ENCODE results near the gene TAMALIN.
A peak's percentile ranks its signal among the peaks of the same experiment; 100 is the strongest.
"Not testable (repeated sequence)": the region's sequence is repeated elsewhere in the genome, so short reads cannot be mapped to it uniquely, and the experiment has no call there.

The TAMALIN gene

DNA sequence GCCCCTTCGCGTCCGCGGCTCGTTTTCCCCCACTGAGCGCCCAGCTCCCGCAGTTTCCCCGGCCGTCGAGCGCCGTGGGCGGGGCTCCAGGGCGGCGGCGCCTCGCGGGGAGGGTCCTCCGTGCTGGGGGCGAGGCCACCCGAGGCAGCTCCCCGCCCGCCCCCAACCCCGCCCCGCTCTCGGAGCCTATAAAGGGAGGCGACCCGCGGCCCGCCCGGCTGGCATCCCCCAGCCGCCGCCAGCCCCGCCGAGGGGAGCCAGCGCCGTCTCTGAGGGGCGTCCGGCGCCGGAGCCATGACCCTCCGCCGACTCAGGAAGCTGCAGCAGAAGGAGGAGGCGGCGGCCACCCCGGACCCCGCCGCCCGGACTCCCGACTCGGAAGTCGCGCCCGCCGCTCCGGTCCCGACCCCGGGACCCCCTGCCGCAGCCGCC, at the start of gene TAMALIN:
Gene TAMALIN (plus strand): TSS at position 221 of the 432 bp plus-strand sequence. CDS start 74 bp downstream, at position 295.
- DNase-seq (ENCODE audit: extremely low read depth in 1 of 2, low read depth in 1 of 2) = peak; percentile 66 to 73

DNA sequence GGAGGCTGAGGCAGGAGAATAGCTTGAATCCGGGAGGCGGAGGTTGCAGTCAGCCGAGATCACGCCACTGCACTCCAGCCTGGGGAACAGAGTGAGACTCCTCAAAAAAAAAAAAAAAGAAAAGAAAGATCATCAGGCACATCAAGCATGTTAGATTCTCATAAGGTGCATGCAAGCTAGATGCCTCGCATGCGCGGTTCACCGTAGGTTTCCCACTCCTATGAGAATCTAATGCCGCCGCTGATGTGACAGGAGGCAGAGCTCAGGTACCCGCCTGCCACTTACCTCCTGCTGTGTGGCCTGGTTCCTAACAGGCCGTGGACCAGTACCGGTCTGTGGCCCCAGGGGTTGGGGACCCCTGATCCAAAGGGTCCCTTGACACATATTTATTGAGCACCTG, 48.2 kb upstream of the TAMALIN start:
- no peak for DNase-seq (ENCODE audit: extremely low read depth in 1 of 2, low read depth in 1 of 2)

DNA sequence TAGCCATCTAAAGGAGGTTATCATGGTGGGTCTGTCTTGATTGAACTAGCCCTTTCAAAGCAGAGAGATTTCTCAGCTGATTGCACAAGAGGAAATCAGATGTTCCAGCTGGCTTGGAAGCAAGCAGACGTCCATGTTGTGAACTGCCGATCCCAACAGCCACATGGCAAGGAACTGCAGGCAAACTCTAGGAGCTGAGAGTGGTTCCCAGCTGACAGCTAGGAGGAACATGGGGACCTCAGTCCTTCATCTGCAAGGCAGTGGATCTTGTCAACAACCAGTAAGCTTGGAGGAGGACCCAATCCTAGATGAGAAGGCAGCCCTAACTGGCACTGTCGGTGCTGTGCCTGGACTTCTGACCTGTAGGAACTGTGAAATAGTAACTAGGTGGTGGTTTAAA, 47.5 kb upstream of the TAMALIN start:
- DNase-seq (ENCODE audit: extremely low read depth in 1 of 2, low read depth in 1 of 2) = no peak

DNA sequence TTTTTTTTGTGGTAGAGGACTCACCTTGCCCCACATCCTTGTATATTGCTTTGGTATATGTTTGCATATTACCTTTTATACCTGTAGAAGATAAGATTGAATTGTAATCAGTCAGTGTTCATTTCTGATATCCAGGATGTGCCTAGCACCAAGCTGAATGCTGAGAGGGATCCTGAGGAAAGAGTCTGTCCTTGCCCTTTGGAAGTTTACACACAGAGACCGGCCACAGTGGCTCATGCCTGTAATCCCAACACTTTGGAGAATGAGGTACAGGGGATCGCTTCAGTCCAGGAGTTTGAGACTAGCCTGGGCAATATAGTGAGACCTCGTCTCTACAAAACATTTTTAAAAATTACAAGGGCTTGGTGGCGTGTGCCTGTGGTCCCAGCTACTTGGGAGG, 46.8 kb upstream of the TAMALIN start:
- DNase-seq (ENCODE audit: extremely low read depth in 1 of 2, low read depth in 1 of 2) = no peak

DNA sequence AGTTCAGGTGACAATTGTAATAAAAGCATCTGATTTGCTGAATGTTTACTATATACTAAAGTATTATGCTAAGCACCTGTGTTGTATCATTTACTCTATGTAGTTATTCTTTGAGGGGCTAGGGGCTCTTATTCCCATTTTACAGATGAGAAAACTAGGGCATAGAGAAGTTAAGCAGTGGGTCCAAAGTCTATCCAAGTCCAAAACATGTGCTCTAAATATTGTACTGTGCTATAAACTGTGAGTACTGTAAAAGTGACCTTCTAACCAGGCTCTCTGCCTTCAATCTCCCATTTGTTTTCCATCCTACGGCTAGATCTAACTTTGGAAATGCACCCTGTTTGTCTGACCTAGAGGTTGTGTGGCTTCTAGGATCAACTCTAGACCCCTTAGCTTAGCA, 46.3 kb upstream of the TAMALIN start:
- no peak for DNase-seq (ENCODE audit: extremely low read depth in 1 of 2, low read depth in 1 of 2)

DNA sequence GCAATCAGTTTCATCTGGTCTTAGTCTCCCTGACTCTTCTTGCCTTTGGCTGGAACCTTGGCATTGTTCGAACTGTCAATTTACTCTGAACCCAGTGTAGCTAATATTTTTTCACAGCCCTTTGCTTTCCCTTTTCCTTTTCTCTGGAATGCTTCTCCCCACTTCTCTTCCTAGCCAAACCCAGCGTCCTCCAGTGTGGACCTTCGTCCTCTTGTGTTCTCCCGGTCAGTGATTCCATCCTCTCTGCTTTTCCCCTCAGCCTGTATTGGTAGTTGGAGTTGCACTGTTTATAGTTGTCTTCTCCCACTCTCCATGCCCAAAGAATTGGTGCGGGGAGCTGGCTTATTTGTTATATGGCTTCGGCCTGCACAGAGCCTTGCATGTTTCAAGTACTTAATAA, 45.9 kb upstream of the TAMALIN start:
- DNase-seq (ENCODE audit: extremely low read depth in 1 of 2, low read depth in 1 of 2) = no peak

DNA sequence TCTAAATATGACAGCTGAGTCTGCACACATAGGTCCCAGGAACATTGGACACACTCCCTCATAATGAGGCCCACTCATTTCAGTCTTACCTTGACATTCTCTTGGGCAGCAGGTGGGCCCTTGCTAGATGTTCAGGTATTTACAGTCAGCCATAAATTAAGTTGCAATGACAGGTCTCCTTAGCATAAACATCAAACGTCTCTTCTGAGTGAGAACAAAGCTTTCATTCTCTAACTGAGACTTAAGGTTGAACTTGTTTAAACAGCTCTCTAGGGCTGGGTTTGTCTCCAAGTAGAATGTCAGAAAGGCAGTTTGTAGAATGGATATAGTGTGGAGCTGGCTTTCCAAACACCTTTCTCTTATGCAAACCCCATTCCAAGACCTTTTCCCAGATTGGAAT, 44.9 kb upstream of the TAMALIN start:
- DNase-seq (ENCODE audit: extremely low read depth in 1 of 2, low read depth in 1 of 2) = no peak

DNA sequence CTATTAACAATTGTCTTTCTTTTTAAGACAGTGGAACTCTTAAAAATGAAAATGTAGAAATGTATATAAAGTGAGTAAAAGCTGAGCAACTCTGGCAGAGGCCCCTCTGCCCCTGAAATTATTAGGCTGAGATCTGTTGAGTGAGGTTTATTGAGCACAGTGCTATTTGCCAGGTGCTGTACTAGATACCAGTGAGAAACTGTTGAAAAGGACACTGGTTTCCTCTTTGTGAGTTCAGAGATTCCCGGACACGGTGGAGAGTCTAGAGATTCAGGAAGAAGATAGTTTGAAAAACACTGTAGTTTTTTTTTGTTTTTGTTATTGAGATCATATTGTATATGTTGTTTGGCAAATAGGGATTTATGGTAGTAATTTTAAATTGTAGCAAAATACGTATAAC, 44.0 kb upstream of the TAMALIN start:
- no peak for DNase-seq (ENCODE audit: extremely low read depth in 1 of 2, low read depth in 1 of 2)

DNA sequence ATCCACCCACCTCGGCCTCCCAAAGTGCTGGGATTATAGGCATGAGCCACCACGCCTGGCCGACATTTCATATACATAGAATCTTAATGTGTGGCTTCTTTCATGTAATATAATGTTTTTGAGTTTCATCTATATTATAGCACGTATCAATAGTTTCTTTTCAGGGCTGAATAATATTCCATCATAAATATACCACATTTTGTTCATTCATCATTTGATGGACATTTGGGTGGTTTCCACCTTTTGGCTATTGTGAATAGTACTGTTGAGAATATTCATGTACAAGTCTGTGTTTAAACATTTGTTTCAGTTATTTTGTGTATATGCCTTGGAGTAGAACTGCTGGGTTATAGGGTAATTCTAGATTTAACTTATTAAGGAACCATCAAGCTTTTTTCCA, 43.3 kb upstream of the TAMALIN start:
- DNase-seq (ENCODE audit: extremely low read depth in 1 of 2, low read depth in 1 of 2) = no peak

DNA sequence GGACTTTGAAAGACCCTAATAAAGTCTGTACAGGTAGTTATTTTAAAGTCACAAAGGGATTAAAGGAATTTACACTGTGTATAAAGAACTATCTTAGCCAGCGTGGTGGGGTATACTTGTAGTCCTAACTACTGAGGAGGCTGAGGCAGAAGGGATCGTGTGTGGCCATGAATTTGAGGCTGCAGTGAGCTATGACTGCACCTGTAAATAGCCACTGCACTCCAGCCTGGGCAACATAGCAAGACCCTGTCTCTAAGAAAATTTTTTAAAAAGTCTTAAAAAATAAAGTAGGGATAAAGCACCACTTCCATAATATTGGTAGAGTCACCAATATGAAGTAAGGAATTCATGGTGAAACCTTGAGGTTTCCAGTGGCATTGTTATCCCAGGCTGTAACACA, 37.1 kb upstream of the TAMALIN start:
- no peak for DNase-seq (ENCODE audit: extremely low read depth in 1 of 2, low read depth in 1 of 2)

DNA sequence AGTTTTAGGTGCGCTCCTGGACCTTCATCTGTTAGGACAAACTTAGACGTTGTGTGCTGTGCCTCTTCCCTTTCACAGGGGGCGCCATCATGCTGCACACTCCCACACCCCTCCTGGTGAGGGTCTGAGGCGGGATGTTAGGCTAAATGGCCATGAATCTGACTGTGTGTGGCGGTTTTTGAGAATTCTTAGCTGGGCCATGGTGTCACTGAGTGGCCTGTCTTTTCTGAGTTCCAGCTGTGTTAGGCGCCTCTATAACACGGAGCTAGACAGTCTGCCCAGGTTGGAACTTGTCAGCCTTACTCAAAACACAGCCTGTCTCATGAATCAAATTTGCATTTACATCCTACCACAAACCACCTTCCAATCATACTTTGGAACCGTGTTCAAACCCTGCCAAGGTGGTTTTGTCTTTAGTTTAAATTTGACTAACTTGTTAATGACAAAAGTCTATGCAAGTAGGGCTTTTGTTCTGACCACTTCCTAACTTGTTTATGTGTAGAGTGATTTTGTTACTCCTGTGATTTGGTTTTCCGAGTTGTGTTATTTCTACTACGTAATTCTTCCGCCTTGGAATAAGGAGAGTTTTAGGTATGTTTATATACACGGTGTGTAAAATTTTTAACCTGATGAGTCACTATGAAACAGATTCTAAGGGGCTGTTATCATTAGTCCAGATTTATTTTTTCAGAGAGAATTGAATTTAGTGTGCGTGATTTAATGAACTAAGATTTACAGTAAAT, 35.7 kb upstream of the TAMALIN start:
- no peak for DNase-seq (ENCODE audit: extremely low read depth in 1 of 2, low read depth in 1 of 2)

DNA sequence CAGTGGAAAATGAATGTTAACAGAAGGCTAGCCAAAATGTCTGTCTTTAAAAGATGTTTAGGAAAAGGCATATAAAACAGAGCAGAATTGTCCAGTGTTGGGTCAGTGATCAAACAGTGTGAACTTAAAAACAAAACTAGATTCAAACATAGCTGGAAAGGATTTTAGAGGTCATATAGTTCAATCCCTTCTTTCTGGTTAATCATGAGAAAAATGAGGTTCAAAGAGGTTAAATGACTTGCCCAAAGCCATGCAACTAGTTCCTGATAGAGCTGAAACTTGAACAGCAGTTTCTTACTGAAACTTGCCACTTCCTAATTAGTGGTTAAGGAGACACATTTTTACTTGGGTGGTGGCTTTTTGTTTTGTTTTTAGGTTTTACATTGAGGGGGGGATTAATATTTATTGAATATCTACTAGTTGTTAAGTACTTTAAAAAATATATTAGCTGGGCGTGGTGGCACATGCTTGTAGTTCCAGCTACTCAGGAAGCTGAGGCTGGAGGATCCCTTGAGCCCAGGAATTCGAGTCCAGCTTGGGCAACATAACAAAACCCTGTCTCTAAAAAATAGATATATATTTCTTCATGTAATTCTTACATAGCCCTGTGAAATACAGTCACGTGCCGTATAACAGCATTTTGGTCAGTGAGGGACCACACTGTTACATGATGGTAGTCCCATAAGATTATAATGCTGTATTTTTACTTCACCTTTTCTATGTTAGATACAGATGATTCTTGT, 34.9 kb upstream of the TAMALIN start:
- DNase-seq (ENCODE audit: extremely low read depth in 1 of 2, low read depth in 1 of 2) = no peak

DNA sequence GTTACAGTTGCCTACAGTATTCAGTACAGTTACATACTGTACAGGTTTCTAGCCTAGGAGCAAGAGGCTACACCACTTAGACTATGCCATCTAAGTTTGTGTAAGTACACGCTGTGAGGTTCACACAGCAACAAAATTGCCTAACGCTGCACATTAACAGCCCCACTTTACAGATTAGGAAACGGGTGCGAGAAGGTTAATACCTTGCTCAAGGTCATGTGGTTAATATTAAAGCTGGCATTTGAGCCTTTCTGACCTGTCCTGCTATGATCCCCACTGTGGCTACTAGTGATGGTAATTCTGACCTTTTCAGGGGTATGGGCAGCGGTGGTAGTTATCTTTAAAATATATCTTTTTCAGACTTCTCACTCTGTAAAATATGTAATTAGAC, 34.3 kb upstream of the TAMALIN start:
- DNase-seq (ENCODE audit: extremely low read depth in 1 of 2, low read depth in 1 of 2) = no peak

DNA sequence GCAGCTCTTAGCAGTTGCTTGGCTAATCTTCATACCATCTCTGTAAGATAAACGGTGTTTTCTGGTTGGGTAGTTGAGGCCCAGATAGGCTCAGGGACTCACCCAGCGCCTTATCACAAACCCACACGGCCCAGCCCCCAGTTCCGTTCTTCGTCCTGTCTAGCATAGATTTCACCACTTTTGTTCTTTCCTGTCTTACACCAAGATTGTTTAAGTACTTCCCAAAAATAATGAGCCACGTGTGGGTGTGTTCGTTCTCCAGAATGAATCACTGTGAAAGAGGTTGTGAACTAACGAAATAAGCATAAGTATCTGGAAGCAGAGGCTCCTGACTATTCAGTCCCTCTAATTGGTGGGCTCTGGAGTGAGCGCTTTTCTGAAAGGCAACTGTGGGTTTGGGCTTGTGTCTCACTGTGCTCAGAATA, 33.9 kb upstream of the TAMALIN start:
- DNase-seq (ENCODE audit: extremely low read depth in 1 of 2, low read depth in 1 of 2) = no peak

DNA sequence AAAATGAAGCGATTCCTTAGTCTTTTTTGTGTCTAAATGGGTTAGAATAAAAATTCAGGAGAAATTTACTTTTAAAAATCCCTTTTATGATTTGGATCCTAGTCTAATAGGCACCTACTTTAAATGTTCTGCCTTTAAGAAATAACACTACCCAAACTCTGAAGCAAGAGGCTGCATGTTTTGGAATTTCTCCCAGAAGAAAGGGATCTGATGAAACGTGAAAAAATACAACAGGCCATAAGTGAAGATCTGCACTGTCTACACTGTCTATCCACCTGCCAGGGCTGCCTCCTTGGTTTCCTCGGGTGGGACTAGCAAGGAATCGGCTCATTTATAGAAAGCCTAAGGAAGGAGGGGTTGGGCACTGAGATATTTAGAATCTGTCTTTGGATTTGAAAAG, 33.2 kb upstream of the TAMALIN start:
- no peak for DNase-seq (ENCODE audit: extremely low read depth in 1 of 2, low read depth in 1 of 2)

DNA sequence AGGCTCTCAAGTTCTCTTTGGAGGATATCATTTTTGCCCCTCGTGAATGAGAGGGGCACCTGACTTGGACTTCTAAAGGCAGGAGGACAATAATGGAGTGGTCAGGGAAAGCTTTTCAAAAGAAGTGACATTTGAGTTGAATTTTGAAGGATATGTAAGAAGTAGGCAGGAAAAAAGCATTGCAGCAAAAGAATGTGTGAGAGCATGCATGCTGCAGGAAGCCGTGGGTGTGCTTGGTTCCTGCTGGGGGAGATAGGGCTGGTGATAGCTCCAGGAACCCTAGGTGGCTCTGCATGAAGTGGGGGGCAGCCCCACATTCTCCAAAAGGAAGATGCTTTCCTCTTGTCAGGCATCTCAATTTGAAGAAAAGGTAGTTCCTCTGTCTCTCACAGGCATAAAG, 32.1 kb upstream of the TAMALIN start:
- no peak for DNase-seq (ENCODE audit: extremely low read depth in 1 of 2, low read depth in 1 of 2)

DNA sequence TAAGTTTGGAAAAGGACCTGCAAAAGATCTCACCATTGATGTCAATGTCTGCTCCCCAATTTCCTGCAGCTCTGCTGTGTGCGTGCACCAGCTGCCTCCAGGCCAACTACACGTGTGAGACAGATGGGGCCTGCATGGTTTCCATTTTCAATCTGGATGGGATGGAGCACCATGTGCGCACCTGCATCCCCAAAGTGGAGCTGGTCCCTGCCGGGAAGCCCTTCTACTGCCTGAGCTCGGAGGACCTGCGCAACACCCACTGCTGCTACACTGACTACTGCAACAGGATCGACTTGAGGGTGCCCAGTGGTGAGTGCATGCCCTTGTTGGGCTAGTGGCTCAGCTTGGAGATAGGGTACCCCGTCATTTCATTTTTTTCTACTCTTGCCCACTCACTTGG, 31.6 kb upstream of the TAMALIN start:
- no peak for DNase-seq (ENCODE audit: extremely low read depth in 1 of 2, low read depth in 1 of 2)

DNA sequence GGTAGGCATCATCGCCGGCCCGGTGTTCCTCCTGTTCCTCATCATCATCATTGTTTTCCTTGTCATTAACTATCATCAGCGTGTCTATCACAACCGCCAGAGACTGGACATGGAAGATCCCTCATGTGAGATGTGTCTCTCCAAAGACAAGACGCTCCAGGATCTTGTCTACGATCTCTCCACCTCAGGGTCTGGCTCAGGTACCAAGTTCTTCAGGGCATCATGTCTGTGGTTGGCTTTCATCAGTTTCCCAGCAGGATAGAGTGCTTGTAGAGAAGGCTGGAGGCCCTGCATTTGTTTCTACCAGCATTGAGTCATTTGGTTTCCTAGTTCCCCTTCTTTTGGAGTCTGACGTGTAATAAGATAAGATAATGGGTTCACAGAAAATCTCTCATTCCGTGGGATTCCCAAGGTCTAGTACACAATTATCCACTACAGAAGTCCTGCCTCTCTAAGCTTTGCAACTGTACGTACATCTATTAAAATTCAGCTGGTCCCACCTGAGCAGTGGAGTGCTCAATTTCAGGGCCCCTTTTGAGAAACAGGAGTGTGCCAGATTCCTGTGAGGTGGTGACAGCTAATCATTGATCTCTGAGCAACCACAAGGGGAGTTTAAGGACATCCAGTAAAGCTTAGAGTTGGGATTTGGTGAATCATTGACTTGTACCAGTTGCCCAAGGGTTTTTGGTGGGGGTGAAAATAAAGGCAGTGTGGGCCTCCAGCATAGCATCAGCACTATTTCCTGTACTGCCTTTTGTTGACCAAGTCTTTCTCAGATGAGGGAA, 30.2 kb upstream of the TAMALIN start:
- no peak for DNase-seq (ENCODE audit: extremely low read depth in 1 of 2, low read depth in 1 of 2)

DNA sequence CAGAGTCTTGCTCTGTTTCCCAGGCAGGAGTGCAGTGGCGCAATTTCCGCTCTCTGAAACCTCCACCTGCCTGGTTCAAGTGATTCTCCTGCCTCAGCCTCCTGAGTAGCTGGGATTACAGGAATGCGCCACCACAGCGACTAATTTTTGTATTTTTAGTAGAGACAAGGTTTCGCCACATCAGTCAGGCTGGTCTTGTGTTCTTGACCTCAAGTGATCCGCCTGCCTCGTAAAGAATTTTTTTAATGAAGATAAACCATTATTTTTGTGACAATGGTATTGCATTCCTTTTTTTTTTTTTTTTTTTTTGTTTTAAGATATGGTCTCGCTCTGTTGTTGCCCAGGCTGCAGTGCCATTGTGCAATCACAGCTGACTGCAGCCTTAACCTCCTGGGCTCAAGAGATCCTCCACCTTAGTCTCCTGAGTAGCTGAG, 29.4 kb upstream of the TAMALIN start:
- no peak for DNase-seq (ENCODE audit: extremely low read depth in 1 of 2, low read depth in 1 of 2)

DNA sequence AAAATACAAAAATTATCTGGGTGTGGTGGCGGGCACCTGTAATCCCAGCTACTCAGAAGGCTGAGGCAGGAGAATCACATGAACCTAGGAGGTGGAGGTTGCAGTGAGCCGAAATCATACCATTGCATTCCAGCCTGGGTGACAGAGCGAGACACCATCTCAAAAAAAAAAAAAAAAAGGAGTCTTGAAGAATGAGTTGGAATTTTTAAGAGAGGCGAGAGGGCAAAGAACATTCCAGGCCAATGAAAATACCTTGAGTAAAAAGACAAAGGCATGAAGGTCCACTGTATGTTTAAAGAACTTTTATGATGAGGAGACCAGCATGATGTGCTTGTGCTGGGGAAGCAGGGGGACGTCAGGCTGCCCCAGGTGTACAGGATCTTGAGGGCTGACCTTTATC, 27.4 kb upstream of the TAMALIN start:
- DNase-seq (ENCODE audit: extremely low read depth in 1 of 2, low read depth in 1 of 2) = not testable (repeated sequence)

DNA sequence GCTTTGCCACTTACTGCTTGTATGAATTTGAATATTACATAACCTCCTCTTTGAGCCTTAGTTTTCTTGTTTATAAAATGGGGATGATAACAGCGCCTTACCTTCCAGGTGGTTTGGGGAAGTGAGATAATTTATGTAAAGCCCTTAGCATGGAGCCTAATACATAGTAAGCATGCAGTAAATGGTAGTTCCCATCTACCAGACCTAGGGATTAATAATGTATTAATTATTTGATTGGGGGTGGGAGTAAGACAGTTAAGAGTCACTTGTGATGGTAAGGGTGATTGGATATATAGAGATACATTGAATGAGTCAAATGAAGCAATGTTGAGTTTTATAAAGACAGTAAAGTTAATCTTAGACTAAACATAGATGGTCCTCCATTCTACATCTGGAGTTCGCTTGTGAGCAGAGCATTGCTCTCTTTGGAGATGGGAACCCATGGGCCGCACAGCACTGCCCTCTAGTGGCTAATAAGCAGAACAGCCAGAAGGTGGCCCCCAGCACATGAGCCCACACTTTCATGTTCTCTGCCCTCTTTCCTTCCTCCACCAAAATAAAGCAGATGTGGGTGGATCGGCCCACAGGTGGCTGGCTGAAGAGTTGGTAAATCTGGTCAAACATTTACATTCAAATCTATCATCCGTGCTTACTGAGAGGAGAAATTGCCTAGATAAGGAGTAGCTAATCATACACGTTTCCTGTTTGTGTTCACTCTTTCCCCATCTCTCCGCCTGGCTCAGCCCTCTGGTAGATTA, 26.5 kb upstream of the TAMALIN start:
- DNase-seq (ENCODE audit: extremely low read depth in 1 of 2, low read depth in 1 of 2) = peak; percentile 32 to 46
